NCI-H82 (cell line): ENCODE measurements around the gene CEACAM19.
"Not testable (repeated sequence)": the region's sequence is repeated elsewhere in the genome, so short reads cannot be mapped to it uniquely, and the experiment has no call there.

Experiments
- DNase-seq: peaks from one replicate; lab custom pipeline; 2025; lab: John Stamatoyannopoulos, UW

CEACAM19 gene

DNA sequence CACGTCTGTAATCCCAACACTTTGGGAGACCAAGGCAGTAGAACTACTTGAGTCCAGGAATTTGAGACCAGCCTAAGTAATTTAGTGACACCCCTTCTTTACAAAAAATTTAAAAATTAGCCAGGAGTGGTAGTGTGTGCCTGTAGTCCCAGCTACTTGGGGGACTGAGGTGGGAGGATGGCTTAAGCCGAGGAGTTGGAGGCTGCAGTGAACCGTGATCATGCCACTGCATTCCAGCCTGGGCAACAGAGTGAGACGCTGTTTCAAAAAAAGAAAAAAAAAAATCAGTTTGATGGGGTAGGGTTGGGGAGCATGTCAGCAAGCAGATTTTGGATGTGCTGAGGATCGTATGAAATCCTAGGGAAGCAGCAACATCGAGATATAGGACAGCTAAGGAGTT is 4.2 kb downstream of the CEACAM19 start:
- DNase-seq: no peak

GRCh38 chr19:44677019-44677811 is 5.9 kb downstream of the CEACAM19 start:
- peak; percentile 76 for DNase-seq

DNA sequence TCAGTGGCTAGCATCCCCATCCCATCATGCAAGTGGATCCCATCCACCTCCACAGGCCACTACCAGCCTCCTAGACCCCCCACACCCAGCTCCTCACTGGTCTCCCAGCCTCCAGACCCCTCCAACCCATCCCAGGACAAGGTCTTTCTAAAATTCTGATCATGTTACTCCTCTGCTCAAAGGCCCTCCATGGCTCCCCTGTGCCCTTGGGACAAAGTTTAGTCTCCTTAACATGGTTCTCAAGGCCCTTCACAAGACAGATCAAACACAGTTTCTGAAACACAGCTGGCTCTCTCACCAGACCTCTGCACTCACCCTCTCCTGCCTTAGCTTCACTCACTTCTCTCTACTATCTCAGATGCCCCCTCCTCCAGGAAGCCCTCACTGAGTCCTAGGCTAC is 9.3 kb downstream of the CEACAM19 start:
- DNase-seq: no peak

GRCh38 chr19:44681992-44682790 is 10.9 kb downstream of the CEACAM19 start:
- no peak for DNase-seq

GRCh38 chr19:44682807-44683206 is 11.5 kb downstream of the CEACAM19 start:
- DNase-seq: no peak

DNA sequence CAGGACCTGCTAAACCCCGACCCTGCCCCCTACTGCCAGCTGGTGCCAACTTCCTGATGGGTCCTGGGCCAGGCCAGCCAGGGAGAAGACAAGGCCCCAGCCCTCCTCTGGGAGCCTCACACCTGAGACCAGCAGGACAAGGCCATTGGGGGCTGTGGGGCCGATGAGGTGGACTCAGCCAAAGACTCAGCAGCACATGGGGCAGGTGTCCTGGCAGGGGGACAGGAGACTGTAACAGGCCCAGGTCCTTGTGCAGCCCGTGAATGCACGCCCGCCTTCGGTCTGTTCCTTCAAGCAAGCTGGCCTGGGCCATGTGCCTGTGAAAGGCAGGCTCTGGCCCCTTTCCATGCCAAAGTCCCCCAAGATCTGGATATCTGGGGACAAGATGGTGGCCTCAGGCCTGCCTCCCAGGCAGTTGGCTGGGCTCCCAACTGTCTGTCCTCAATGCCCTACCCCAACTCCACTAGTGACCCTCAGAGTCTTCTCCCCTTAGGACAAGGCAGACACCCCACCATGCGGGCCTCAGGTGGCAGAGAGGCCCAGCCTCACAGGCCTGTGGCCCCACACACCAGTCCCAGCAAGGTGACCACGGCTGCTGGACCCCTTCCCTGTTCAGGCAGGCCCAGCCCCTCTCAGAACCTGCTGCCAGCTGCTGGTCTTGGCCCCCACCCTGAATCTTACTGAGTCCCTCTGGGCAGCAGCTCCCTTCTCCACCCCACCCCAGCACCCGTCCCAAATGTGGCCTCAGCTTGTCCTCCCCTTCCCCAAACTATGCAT is 12.3 kb downstream of the CEACAM19 start:
- DNase-seq: no peak

DNA sequence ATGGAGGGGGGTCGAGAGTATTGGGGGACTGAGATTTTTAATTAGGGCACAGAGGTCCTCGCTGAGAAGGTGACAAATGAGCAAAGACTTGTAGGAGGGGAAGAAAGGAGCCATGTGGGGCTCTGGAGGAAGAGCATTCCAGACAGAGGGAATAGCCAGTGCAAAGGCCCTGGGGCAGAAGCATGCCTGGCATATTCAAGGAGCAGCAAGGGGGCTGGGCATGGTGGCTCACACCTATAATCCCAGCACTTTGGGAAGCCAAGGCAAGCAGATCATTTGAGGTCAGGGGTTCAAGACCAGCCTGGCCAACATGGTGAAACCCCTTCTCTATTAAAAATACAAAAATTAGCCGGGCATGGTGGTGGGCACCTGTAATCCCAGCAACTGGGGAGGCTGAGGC is 13.1 kb downstream of the CEACAM19 start:
- not testable (repeated sequence) for DNase-seq

DNA sequence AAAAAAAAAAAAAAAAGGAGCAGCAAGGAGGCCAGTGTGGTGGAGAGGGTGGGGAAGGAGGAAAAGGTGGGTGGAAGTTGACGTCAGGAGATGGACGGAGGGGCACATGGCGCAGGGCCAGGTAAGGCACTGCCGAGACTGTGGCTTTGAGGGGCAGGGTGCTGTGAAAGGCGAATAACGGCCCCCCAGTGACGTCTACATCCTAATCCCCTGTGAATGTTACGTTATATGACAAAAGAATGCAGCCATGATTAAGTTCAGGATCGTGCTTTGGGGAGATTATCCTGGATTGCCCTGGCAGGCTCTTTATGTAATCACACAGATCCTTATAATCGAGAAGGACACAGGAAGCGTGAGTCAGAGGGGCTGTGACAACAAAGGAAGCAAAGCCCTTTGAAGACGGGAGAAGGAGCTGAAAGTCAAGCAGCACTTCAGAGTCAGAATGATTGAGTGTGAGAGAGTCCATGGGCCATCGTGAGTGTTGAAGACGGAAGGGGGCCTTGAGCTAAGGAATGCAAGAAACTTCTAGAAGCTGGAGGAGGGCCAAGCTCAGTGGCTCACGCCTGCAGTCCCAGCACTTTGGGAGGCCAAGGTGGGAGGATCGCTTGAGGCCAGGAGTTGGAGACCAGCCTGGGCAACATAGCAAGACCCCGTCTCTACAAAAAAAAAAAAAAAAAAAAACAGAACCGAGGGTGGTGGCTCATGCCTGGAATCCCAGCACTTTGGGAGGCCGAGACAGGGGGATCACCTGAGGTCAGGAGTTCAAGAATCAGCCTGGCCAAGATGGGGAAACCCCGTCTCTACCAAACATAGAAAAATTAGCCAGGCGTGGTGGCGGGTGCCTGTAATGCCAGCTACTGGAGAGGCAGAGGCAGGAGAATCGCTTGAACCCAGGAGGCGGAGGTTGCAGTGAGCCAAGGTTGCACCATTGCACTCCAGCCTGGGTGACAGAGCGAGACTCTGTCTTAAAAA is 13.9 kb downstream of the CEACAM19 start:
- DNase-seq: peak; percentile 79

- DNase-seq: no peak
Measured at GRCh38 chr19:44685877-44686276, 14.6 kb downstream of the CEACAM19 start.

GRCh38 chr19:44686896-44687295 is 15.6 kb downstream of the CEACAM19 start:
- DNase-seq: no peak

DNA sequence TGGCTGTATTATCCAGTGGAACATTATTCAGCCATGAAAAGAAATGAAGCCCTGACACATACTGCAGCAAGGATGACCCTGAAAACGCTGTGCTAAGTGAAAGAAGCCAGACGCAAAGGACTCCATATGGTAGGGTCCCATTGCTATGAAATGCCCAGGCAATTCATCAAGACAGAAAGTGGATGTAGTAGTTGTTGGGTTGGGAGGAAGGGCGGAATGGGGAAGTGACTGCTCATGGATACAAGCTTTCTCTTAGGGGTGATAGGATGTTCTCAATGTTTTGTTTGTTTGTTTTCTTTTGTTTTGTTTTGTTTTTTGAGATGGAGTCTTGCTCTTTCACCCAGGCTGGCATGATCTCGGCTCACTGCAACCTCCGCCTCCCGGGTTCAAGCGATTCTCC is 16.6 kb downstream of the CEACAM19 start:
- no peak for DNase-seq

GRCh38 chr19:44689290-44690130 is 18.2 kb downstream of the CEACAM19 start:
- DNase-seq: peak; percentile 81

DNA sequence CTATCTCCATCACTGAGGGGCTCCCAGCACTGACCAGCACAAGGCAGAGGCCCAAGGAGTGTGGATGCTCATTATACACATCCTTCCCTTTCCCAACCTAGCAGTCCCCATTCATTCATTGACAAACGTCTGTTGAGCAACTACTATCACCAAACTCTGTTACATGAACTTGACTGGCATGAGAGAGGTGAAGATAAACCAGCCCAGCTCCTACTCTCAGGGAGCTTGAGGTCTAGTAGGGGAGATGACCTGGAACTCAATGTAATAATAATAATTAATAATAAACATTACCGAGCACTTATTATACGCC is 18.8 kb downstream of the CEACAM19 start:
- DNase-seq: no peak

- DNase-seq: no peak
Measured at GRCh38 chr19:44692379-44692721, 21.1 kb downstream of the CEACAM19 start.

DNA sequence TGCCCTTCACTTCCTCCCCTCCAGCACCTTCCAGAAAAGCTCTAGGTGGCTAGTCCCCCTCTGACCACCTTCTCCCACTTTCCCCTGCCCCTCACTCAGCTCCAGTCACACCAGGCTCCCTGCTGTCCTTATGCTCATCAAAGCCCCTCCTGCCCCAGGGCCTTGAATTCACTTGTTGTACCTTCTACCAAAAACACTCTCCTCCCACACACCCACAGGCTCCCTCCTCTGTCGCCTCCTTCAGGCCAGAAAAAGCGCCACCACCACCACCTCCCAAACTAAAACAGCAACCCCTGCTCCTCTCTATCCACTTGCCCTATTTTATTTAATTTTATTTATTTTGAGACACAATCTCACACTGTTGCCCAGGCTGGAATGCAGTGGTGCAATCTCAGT is 22.9 kb downstream of the CEACAM19 start:
- peak; percentile 25 for DNase-seq

- no peak for DNase-seq
Measured at GRCh38 chr19:44696939-44697669, 25.8 kb downstream of the CEACAM19 start.

- DNase-seq: no peak
Measured at GRCh38 chr19:44697670-44698034, 26.4 kb downstream of the CEACAM19 start.

DNA sequence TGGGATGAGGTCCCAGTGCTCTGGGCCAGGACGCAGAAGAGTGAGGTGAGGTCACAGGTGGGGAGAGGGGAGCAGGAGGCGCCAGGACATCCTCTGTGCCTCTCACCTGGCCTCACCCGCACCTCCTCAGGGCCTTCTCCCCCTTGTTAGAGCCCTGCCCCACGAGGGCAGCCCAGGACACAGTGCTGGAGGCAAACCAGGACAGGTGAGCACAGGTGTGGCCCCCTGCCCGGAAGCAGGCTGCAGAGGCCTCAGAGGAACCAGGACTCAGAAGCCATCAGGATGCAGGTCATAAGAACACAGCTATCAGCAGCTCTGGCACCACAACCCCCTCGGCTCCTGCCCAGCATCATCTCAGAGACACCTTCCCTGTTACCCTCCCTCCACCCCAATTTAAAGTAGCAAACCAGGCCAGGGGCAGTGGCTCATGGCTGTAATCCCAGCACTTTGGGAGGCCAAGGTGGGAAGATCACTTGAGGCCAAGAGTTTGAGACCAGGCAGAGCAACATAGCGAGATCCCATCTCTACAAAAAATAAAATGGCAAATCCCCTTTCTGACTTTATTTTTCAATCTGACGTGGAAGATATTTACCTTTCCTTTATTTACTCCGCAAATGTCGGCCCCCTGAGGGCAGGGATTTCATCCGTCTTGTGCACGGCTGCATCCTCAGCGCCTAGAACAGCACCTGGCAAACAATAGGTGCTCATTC is 27.4 kb downstream of the CEACAM19 start, which contains the start of gene CEACAM16:
CEACAM16 (plus strand) TSS at position 660 of the 710 bp plus-strand sequence. CDS start 2,306 bp downstream, outside the sequence.
- DNase-seq: no peak

- no peak for DNase-seq
Measured at GRCh38 chr19:44700547-44700946, 29.3 kb downstream of the CEACAM19 start.
